CD4-positive, alpha-beta T cell treated with Interleukin-2 at 100 ng/mL for 4 hours (primary cell): ENCODE data around the gene PSMD14.

Source experiments
- DNase-seq: peaks from one replicate; pipeline ENCODE4 v3.0.0-alpha.2; 2020; ENCODE audit warnings: low spot score

PSMD14 gene

GRCh38 chr2:161386228-161386824, 78.1 kb downstream of the PSMD14 start:
- DNase-seq, result no peak

- no peak for DNase-seq
Observed at GRCh38 chr2:161388146-161388779, 80.0 kb downstream of the PSMD14 start.

- no peak for DNase-seq
Observed at GRCh38 chr2:161391737-161392506, 83.7 kb downstream of the PSMD14 start.

DNA sequence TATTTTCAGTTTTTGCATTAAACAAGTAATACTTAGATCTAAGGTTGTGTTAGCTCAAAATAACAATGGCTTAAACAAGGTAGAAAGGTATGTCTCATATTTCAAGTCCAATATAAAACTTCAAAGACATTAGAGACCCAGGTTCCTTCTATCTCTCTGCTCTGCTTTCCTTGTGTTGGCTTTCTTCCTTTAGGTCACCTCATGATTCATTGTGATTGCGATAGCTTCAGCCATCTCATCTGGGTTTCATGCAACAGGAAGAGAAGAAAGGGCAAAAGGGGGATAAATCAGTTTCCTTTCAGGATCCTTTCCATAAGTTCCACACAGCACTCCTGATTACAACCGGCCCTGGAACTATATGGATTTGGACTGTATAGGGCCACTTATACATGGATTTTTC, 91.9 kb downstream of the PSMD14 start:
- no peak for DNase-seq

DNA sequence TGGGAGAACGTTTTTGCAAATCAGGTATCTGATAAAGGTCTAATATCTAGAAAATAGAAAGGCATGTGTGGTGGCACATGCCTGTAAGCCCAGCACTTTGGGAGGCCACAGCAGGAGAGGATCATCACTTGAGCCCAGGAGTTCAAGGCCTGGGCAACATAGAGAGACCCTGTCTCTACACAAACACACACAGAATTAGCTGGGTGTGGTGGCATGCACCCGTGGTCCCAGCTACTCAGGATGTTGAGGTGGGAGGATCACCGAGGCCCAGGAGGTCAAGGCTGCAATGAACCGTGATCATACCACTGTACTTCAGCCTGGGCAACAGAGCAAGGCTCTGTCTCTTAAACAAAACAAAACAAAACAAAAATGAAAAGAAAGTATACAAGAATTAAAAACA, 94.1 kb downstream of the PSMD14 start:
- no peak for DNase-seq

- no peak for DNase-seq
Observed at GRCh38 chr2:161406316-161406715, 98.1 kb downstream of the PSMD14 start.

- no peak for DNase-seq
Observed at GRCh38 chr2:161407597-161407996, 99.4 kb downstream of the PSMD14 start.

GRCh38 chr2:161409308-161409907, 101.2 kb downstream of the PSMD14 start:
- no peak for DNase-seq

DNA sequence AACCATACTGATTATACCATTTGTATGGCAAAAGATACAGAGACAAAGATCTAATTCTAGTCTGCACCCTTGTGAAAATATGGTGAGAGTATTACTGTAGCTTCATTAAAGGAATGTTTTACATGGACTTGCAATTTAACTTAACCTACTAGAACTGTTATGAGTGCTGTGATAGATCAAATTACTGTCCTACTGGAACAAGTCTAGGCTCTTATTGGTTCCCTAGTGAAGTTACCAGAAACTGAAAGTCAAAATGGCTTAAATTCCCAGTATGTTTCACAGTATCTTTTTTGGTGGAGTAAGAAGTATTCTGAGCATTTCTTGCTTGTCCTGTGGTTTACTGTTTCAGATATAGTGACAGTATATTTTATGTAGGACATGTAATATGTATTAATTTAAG, 104.1 kb downstream of the PSMD14 start:
- no peak for DNase-seq

DNA sequence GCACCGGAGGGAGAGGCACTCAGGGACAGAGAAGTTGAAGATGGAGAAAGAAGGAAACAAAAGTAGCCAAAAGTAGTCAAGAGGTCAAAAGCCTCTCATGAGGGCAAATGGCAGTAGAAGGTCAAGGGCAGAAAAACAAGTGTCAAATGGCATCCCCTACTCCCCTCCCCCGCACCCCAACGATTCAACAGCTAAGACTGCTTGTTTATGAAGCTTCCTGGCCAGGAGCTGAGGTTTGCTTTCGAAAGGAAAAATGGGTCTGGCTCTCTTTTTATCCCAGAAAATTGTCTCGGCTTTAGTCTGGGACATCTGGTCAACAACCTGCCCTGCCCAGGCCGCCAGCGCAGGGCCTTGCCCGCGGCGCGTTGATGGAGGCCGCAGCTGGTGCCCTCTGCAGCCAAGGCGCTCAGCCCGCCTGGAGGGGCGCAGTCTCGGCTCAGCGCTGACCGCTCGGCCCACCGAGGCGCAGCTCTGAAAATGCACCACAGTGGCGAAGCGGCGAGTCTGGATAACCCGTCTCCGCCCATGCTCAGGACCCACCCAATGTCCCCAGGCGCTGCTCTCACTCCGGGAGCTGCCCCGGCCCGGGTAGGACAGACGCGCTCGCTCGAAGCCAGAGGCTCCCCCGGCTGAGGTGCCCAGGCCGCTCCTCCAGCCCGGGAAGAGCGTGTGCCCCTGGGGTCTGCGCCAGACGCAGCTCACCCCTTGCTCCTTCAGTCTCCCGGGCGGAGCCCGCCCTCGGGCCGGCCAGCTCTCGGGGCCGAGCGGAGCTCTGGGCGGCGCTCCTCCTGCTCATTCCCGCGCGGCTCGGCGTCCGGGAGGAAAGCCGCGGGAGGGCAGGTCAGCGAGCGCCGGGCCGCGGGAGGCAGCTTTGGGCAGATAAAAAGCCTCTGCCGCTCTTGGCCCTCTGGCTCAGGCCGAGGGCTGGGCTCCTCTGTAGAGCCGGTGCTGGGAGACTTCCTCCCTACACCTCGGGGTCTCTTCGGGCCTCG, 106.1 kb downstream of the PSMD14 start:
- DNase-seq, result no peak

DNA sequence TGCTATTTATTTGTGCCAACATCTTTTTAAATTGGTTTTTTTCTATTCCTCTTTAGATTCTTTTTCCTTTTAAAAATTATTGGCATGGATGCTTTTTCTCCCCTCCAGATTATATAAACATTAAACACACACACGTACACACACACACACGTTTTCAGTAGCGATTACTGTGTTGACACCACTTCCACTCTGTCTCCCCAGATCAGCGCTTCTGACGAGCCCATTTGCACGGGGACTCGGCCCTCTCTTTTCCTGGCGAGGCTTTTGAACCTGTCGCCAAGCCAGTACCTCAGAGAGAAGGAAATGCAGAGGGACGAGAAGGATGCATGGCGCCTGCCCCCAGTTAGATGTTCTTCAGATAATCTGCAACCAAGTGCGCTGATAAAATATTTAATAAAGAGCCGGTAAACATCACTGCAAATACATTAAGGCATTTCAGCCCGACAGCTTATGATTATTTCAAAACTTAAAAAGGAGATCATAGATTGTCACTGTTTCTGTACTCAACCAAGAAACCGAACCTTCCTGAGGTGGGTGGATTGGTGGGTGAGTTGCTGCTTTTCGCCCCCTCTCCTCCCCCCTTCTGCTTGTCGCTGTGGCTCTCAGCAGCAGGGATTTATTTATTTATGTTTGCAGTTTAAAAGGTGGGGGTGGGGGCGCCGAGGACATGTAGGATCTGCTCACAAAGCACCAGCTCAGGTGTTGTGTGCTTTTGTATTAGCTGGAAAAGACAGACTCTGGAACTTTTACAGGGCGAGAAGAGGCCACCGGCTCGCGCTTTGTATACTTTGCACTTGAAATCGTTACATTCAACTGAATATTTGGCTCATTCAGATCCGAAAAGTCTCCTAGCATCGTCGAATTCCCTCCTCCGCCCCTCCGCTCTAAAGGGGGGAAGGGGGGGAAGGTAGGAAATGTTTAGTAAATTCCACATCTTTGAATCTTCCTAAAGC, 107.1 kb downstream of the PSMD14 start:
- DNase-seq, result peak; percentile 3

- no peak for DNase-seq
Observed at GRCh38 chr2:161415987-161416707, 107.9 kb downstream of the PSMD14 start, which contains the start of gene TBR1. TSS of gene TBR1 (plus strand) at chr2:161416297. CDS start at chr2:161416411, 114 bp downstream.

- DNase-seq, result no peak
Observed at GRCh38 chr2:161416708-161417437, 108.6 kb downstream of the PSMD14 start.

DNA sequence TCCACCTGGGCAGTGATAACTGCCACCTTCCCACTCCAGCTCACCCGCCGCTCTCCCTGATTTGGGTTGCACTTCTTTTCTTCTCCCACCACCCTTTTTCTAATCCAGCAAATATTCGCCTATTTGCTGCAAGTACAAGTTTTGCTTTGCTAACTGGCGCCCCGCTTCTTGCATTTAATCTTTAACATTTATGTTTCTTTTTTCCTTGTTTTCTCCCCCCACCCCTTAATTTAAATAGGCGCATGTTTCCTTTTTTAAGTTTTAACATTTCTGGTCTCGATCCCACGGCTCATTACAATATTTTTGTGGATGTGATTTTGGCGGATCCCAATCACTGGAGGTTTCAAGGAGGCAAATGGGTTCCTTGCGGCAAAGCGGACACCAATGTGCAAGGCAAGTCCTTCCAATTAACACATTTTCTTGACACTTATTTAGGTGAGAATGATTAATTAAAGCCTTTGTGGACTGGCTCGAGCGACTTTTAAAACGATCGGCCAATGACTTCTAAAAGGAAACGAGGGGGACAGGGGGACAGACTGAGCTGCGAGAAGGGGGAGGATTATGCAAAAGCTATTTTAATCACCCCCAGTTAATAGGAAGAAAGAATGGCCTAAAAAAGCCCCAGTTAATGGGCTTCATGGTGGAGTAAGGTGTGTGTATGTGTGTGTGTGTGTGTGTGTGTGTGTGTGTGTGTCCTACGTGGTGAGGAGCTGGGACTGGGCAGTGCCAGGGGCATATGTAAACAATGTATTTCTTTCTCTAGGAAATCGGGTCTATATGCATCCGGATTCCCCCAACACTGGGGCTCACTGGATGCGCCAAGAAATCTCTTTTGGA, 109.4 kb downstream of the PSMD14 start:
- DNase-seq, result no peak

GRCh38 chr2:161418275-161418714, 110.1 kb downstream of the PSMD14 start:
- DNase-seq, result no peak

DNA sequence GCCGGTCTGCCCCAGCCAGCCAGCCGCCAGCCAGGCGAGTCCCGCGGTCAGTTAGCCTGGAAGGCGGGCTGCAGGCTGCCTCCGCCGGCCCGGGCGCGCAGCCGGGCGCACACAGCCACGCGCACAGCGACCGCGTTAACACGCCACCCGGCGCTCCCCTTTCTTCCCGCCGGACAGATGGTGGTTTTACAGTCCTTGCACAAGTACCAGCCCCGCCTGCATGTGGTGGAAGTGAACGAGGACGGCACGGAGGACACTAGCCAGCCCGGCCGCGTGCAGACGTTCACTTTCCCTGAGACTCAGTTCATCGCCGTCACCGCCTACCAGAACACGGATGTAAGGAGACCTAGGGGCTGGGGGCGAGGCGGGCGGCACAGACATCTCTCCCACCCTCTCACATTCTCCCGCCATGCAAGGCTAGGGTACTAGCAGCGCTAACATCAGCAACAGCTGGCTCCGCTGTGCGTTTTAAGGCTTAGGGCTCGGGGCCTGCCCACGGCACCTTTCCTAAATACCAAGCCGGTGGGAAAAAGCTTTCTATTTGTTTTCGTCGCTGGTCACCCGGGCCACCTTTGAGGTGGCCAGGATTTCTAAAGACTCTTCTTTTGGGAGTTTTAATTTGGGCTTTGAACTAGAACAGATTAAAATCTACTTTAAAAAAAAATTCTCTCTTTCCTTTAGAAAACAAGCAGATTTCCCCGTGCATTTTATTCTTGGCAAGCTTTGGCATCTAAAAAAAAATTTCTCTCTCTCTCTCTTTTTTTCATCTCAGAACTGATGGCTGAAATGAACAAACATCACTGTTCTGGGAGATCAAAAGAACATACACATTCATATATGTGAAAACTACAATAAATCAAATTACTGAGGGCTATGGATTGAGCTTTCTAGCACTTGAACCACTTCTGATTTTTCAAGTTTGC, 110.8 kb downstream of the PSMD14 start:
- no peak for DNase-seq

GRCh38 chr2:161419638-161420190, 111.5 kb downstream of the PSMD14 start:
- DNase-seq, result no peak
